Ishikawa (cell line): ENCODE results near the gene ZNF282.

Experiments used
- EGR1 ChIP-seq: IDR thresholded peaks from 2 replicates; pipeline ENCODE4 v1.6.1; 2012
- EP300 ChIP-seq: IDR thresholded peaks from 2 replicates; pipeline ENCODE4 v1.6.1; 2012; ENCODE audit warnings: borderline replicate concordance
- FOXM1 ChIP-seq: IDR thresholded peaks from 2 replicates; pipeline ENCODE4 v1.6.1; 2012; ENCODE audit warnings: low read depth, borderline replicate concordance
- MAX ChIP-seq: IDR thresholded peaks from 2 replicates; pipeline ENCODE4 v1.6.1; 2012
- NFIC ChIP-seq: IDR thresholded peaks from 2 replicates; pipeline ENCODE4 v1.6.1; 2012
- RAD21 ChIP-seq: IDR thresholded peaks from 2 replicates; pipeline ENCODE4 v1.6.1; 2012; ENCODE audit warnings: low read depth
- REST ChIP-seq: IDR thresholded peaks from 2 replicates; pipeline ENCODE4 v1.6.1; 2012; ENCODE audit warnings: low read depth, mild to moderate bottlenecking
- TAF1 ChIP-seq: IDR thresholded peaks from 2 replicates; pipeline ENCODE4 v1.6.1; 2012; ENCODE audit warnings: low read depth, mild to moderate bottlenecking
- TCF12 ChIP-seq: IDR thresholded peaks from 2 replicates; pipeline ENCODE4 v1.6.1; 2012; ENCODE audit warnings: low read depth
- TEAD4 ChIP-seq: IDR thresholded peaks from 2 replicates; pipeline ENCODE4 v1.6.1; 2012
- USF1 ChIP-seq: IDR thresholded peaks from 2 replicates; pipeline ENCODE4 v1.6.1; 2012
- YY1 ChIP-seq: IDR thresholded peaks from 2 replicates; pipeline ENCODE4 v1.6.1; 2012; ENCODE audit warnings: low read depth
- ZBTB7A ChIP-seq: IDR thresholded peaks from 2 replicates; pipeline ENCODE4 v1.6.1; 2012; ENCODE audit warnings: low read depth

Gene ZNF282

DNA sequence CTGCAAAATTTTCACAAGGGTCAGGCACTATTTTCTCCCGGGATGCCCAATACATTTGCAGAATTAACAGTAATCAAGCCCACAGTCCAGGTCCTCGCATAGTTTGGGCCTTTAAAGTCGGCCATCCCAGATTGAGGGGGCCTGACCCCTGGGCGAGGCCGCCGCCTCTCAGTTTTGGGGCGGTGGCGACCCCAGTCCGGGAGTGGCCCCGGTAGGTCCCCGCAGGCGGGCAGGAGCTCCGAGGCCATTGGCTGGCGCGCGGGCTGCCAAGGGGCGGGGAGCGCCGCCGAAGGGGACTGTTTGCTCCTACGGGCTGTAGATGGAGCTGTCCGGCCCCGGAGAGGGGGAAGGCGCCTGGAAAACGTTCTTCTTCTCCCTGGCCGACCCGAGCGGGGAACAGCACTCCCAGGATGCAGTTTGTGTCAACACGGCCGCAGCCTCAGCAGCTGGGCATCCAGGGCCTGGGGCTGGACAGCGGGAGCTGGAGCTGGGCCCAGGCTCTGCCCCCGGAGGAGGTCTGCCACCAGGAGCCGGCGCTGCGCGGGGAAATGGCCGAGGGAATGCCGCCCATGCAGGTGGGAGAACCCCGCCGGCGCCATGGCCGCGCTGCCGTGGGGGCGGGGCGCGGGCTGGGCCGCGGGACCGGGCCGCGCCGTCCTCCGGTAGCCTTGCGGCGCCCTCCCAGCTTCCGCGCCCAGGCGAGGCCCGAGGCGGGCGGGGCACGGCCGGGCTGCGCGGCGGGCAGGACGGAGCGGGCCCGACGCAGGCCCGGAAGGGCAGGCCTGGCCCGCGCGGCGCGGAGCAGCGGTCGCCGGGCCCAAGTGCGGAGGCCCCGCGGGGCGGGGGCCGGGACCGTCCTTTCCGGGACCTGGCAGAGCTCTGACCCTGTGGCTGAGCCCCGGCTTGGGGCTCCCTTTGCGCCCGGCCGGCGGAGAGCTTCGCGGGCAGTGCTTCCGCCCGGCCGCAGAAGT lies at the start of gene ZNF282:
Gene ZNF282 (plus strand): TSS at position 367 of the 971 bp plus-strand sequence. CDS start 44 bp downstream, at position 411.
- peak; percentile 86 for TF ChIP-seq YY1
- TF ChIP-seq TAF1: peak; percentile 85
- TF ChIP-seq EP300: no peak
- TF ChIP-seq NFIC: 0 out of 2 replicates have a peak, but pooled peaks have one; percentile 7
- TF ChIP-seq TCF12: peak; percentile 43; the same call in 1 of the 2 replicates
- peak; percentile 43 for TF ChIP-seq MAX
- no peak; the same call in 1 of the 2 replicates for TF ChIP-seq REST
- TF ChIP-seq ZBTB7A: peak; percentile 97
- TF ChIP-seq RAD21: peak; percentile 38
- TF ChIP-seq TEAD4: no peak

DNA sequence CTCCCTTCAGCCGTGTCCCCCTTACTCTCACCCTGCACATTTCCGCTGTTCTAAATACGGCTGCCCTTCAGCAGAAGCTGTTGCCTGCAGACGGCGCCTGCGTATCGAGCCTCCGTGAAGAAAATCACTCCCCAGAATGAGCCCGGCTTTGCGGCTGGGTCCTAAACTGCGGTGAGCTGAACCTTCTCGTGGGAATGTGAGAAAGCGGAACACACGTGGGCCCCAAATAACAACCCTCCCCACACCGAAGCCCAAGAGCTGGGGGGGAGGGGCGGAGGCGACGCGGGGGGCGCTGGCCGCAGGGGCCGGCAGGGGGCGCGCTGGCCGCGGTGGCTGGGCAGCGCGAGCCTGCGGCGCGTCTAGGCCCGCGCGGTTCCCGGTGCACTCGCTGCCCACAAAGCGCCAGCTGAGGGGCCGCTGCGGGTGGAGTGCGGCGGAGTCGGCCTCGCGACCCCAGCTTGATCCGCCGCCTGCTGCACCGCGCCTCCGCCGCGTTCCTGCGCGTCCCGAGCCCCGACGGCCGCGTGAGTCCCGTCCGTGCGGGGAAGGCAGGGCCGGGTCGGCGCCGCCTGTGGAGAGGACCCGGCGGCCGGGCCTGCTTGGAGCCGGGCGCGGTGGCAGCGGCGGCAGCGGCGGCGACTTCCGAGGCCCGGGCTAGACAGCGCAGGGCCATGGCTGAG lies 48.1 kb upstream of the ZNF282 start, which contains the start of gene ZNF398:
Gene ZNF398 (plus strand): TSS at position 382 of the 680 bp plus-strand sequence. CDS start 290 bp downstream, at position 672.
- TF ChIP-seq USF1: no peak
- peak; percentile 42 for TF ChIP-seq MAX
- peak; percentile 22; the same call in 1 of the 2 replicates for TF ChIP-seq TAF1

DNA sequence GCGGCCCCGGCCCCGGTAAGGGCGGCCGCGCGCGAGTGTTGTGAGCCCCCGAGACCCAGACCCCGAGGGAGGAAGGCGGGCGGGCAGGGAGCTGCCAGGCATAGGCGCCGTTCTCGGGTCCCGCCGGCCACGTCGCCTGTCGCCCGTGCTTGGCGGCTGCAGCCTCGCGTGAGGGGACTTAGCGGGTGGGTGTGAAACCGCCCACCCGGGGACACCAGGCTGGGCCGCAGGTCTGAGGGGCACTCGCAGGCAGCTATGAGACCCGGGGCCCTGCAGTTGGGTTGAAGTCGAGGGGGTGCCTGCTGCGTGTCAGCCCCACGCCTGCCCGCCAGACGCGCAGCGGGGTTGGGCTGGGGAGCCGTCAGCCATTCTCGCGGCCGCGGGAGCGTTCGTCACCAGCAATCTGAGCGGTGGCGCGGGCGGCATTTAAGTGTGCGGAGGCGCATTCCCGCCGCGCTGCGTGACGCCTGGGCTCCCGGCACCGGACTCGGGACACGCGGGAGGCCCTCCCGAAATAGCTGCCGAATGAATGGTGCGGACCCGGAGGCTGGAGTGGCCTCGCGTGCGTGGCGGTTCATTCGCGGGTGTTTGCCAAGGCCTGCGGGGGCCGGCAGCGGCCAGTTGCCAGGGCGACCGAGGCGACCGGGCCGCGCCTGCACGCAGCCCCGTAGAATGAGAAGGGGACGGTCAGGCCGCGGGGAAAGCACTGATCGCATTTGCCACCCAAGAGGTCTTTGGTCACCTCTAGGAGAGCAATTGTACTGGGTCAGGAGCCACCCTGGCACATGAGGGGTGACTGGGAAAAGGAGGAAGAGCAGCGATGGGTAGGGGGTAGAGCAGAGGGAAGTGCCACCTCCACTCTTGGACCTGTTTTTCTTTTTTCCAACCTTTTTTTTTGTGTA lies 47.3 kb upstream of the ZNF282 start:
- TF ChIP-seq USF1 (no peak), TAF1 (peak; percentile 57; the same call in 1 of the 2 replicates), YY1 (peak; percentile 82), TEAD4 (0 out of 2 replicates have a peak, but pooled peaks have one; percentile 8), MAX (peak; percentile 78)

GRCh38 chr7:149150981-149151380 lies 44.4 kb upstream of the ZNF282 start:
- no peak for TF ChIP-seq TEAD4
- TF ChIP-seq MAX: no peak
- TF ChIP-seq USF1: no peak
- no peak for TF ChIP-seq EGR1
- TF ChIP-seq REST: no peak
- no peak for TF ChIP-seq NFIC
- no peak for TF ChIP-seq ZBTB7A
- no peak for TF ChIP-seq YY1
- TF ChIP-seq FOXM1: no peak
- no peak for TF ChIP-seq TCF12
- no peak for TF ChIP-seq RAD21
